Natural killer cell (primary cell): ENCODE results near the gene LRPAP1. TPM values are rescaled to one million over a fixed set of nuclear protein-coding genes. Genes with fewer than 3 reads are reported as not detected.

Experiments
- ATAC-seq, 3 donors: fragments of 150-1000 bp in 2 of 3; fragments of 200-7000 bp in 1 of 3; cut with Tn5 transposase; 1 replicate in 1 of 3; 2 replicates in 2 of 3; pipeline ENCODE4 v1.10.0; 2021; ENCODE audit warnings: mild to moderate bottlenecking in 2 of 3, moderate library complexity in 2 of 3
- DNase-seq, 2 donors: peaks; one replicate each; pipeline versions ENCODE4 v3.0.0 to v3.0.0-alpha.2; 2013 to 2021; ENCODE audit warnings: mixed read lengths in 1 of 2
- H3K27ac ChIP-seq: one replicate; pipeline ENCODE4 v1.5.1; 2013; ENCODE audit warnings: mild to moderate bottlenecking, low read length
- H3K27me3 ChIP-seq: one replicate; pipeline ENCODE4 v1.6.1; 2013; ENCODE audit warnings: low read length; ENCODE audit not compliant: control insufficient read depth, insufficient read depth
- H3K36me3 ChIP-seq: one replicate; pipeline ENCODE4 v1.6.1; 2013; ENCODE audit warnings: low read length; ENCODE audit not compliant: control insufficient read depth, insufficient read depth
- H3K4me1 ChIP-seq: one replicate; pipeline ENCODE4 v1.6.1; 2013; ENCODE audit warnings: low read length; ENCODE audit not compliant: control insufficient read depth, insufficient read depth
- H3K4me3 ChIP-seq: one replicate; pipeline ENCODE4 v1.5.1; 2013; ENCODE audit warnings: low read length
- H3K9me3 ChIP-seq: one replicate; pipeline ENCODE4 v1.6.1; 2013; ENCODE audit warnings: low read length; ENCODE audit not compliant: control insufficient read depth, insufficient read depth
- H3K27ac Mint-ChIP-seq, 2 donors: one replicate each; pipeline ENCODE4 v1.8.0; 2022; ENCODE audit warnings: mild to moderate bottlenecking in 2 of 2, mixed read lengths in 2 of 2, moderate library complexity in 1 of 2
- H3K27me3 Mint-ChIP-seq, 2 donors: one replicate each; pipeline ENCODE4 v1.8.0; 2022; ENCODE audit warnings: low read depth in 2 of 2, mixed read lengths in 2 of 2
- H3K36me3 Mint-ChIP-seq: one replicate; pipeline ENCODE4 v1.8.0; 2022; ENCODE audit warnings: mixed read lengths
- H3K4me1 Mint-ChIP-seq, 2 donors: one replicate each; pipeline ENCODE4 v1.8.0; 2022; ENCODE audit warnings: mixed read lengths in 2 of 2
- H3K4me3 Mint-ChIP-seq: one replicate; pipeline ENCODE4 v1.8.0; 2022; ENCODE audit warnings: mild to moderate bottlenecking, moderate library complexity, mixed read lengths
- H3K9me3 Mint-ChIP-seq, 2 donors: one replicate each; pipeline ENCODE4 v1.8.0; 2022; ENCODE audit warnings: mixed read lengths in 2 of 2
- CTCF ChIP-seq: fragments of 200-600 bp; IDR thresholded peaks from one replicate; pipeline ENCODE4 v1.8.0; 2022; ENCODE audit warnings: antibody characterized with exemption
- WGBS: methylation state at CpG from one replicate; pipeline ENCODE4 v1.1.7; 2013; ENCODE audit warnings: missing lambda C conversion rate; ENCODE audit not compliant: insufficient coverage; 5-methylcytosine and 5-hydroxymethylcytosine counted together
- intact Hi-C: fragments of 100-400 bp; cut with micrococcal nuclease; formaldehyde crosslinking; loops from one replicate; pipeline ENCODE4 v1.14.2; 2022
- total RNA-seq, 4 donors: library from RNA; stranded (reverse); fragments of 120-200 nt in 1 of 4; gene quantifications; one replicate each; pipeline versions ENCODE4 v1.2.3 to v1.2.4, GENCODE V29; 2013 to 2022

LRPAP1 gene
- total RNA-seq, 3 donors from 2014 or later (not counting 1 experiment from before 2014, with no cell fraction given) = 85.4 to 93.4 (median 87.3) TPM

DNA sequence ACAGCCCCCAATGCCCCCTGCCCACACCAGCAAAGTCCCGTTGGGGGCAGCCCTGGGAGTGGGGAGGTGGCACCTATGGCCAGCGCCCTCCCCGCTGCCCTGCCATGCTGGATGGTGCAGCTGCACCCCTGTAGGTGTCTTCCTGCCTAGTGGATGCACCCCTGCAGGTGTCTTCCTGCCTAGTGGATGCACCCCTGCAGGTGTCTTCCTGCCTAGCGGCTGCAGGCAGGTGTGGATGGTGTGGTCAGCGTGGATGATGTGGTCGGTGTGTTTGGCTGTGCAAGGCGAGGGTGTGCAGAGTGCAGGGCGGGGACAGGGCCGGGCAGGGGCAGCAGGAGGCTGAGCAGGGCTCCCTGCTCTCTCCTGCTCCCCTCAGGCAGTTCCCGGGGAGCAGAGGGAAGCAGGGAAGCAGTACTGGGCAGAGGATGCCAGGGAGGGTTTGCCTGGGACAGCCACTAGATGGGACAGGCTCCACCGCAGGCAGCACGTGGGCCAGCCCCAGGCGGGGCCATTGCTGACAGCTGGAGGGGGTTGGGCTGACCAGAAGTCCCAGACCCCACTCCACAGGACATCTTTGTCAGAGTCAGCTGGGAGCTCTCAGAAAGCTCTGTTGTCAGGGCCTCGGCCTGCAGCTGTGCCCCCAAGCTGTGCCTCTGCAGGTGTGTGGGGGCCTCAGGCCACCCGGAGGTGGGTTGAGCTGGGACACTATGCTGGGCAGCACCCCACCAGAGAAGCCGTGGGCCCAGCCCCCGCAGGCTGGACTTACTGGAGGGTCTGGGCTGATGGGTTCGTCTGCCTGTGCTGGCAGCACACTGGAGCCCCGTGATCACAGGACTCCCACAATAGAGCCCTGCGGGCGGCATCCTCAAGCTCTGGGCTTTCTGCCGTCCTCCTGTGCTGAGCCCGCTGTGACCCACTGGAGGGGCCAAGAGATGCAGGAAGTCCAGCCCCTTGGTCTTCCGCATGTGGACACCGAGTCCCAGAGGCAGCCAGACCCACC, 45.4 kb downstream of the LRPAP1 start:
- Mint-ChIP-seq H3K4me3 (peak overlapping the region; percentile 93), H3K4me1 (peaks cover 24 to 43% of the 10 kb centered on the region in 2 donors), H3K9me3 (no peaks in the 10 kb centered on the region), H3K27me3 (peaks cover 0 to 4% of the 10 kb centered on the region in 2 donors), H3K27ac (peak overlapping the region; percentile 74 to 79), H3K36me3 (no peaks in the 10 kb centered on the region)
- TF ChIP-seq CTCF = no peak
- ATAC-seq = peak; percentile 9 to 19 (median 19)
- Histone ChIP-seq H3K4me3 (peak overlapping the region; percentile 29), H3K9me3 (no peaks in the 10 kb centered on the region), H3K27me3 (no peaks in the 10 kb centered on the region), H3K36me3 (no peaks in the 10 kb centered on the region), H3K4me1 (peaks cover 63% of the 10 kb centered on the region), H3K27ac (peak overlapping the region; percentile 2)
- WGBS = 63% methylated on average over 25 of the region's 25 CpGs
- DNase-seq = no peak
- intact Hi-C loops = no loop called here

DNA sequence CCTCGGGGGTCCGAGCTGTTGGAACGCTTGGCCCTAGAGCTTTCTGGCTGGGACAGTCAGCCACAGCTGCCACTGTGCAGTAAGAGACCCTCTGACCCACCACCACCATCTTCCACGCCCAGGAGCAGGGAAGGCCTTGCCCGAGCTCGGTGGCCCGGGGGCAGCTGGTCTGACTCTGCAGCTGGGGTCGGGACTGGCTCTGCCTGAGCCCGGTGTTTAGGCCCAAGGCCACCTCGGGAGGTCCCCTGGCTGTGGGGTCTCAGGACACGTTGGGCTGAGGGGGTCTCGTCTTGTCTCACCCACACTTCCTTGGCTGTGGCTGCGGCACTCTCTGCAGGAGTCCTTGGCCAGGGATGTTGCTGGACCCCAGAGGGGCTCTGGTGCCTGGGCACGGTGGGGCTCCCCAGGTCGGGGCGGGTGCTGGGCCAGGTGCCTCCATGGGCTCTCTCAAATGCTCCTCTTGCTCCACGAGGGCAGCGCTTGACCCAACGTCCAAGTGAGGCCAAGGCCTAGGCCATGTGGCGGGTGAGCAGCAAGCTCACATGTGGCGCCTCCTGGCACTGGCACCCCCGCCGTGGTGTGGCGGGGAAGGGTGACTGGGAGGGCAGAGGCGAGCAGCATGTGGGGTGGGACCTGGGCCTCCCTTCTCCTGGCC, 46.2 kb downstream of the LRPAP1 start:
- Histone ChIP-seq H3K27me3 (no peaks in the 10 kb centered on the region), H3K4me3 (peak overlapping the region; percentile 29), H3K27ac (peak overlapping the region; percentile 48), H3K36me3 (no peaks in the 10 kb centered on the region), H3K4me1 (peaks cover 63% of the 10 kb centered on the region), H3K9me3 (no peaks in the 10 kb centered on the region)
- Mint-ChIP-seq H3K27me3 (peaks cover 0 to 2% of the 10 kb centered on the region in 2 donors), H3K4me1 (peaks cover 24 to 46% of the 10 kb centered on the region in 2 donors), H3K4me3 (peak overlapping the region; percentile 93), H3K27ac (peak overlapping the region; percentile 74 to 79), H3K9me3 (no peaks in the 10 kb centered on the region), H3K36me3 (no peaks in the 10 kb centered on the region)
- no peak for TF ChIP-seq CTCF
- DNase-seq (no peak), ATAC-seq (peak; percentile 1 to 9 (median 6))
- WGBS = 75% methylated on average over 23 of the region's 25 CpGs
- intact Hi-C loops = no loop called here

DNA sequence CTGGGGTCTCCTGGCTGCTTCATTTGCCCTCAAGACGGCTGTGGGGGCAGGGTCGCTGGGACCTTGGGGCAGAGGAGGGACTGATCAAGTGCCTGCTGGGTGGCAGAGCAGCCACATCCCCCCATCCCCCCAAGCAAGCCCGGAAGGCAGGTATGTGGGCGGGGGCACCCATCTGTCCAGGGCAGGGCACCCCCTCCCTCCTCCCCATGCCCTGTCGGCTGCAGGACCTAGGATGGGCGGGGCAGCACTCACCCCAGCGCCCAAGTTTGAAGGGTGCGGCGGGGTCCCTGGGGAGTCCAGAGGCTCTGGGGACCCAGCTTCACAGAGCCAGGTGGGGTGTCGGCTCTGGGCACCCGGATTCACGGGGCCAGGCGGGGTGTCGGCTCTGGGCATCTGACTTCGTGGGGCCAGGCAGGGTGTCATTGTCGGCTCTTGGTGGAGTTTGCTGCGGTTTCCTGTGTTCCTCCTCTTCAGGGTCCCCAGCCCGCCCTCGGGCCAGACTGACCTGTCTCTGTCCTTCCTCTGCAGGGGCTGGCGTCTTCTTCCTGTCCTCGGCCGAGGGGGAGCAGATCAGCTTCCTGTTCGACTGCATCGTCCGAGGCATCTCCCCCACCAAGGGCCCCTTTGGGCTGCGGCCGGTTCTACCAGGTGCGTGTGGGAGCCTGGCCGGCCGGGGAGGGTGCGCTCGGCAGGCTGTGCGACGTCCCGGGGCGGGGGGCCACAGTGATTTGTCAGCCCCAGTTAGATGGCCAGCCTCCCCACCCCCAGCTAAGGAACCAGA, 47.0 kb downstream of the LRPAP1 start:
- Mint-ChIP-seq H3K4me1 (peaks cover 29 to 52% of the 10 kb centered on the region in 2 donors), H3K27me3 (peaks cover 0 to 3% of the 10 kb centered on the region in 2 donors), H3K9me3 (no peaks in the 10 kb centered on the region), H3K4me3 (peak overlapping the region; percentile 93), H3K27ac (peak overlapping the region; percentile 74 to 79), H3K36me3 (no peaks in the 10 kb centered on the region)
- TF ChIP-seq CTCF = no peak
- ATAC-seq (peak; percentile 35 to 65 (median 62)), DNase-seq (no peak)
- Histone ChIP-seq H3K4me1 (peaks cover 71% of the 10 kb centered on the region), H3K27me3 (no peaks in the 10 kb centered on the region), H3K4me3 (peak overlapping the region; percentile 29), H3K27ac (peak overlapping the region; percentile 48), H3K36me3 (no peaks in the 10 kb centered on the region), H3K9me3 (no peaks in the 10 kb centered on the region)
- 11% methylated on average over 36 of the region's 36 CpGs for WGBS
- intact Hi-C loops = no loop called here
